H1 (cell line): Measurements from ENCODE around the gene PTBP3. TPM values are rescaled to one million over a fixed set of nuclear protein-coding genes. Genes with fewer than 3 reads are reported as not detected.

Experiments
- JUN ChIP-seq: IDR thresholded peaks from 2 replicates; pipeline ENCODE4 v1.6.1; 2011; ENCODE audit warnings: low read depth, mild to moderate bottlenecking, improper control_type of control experiment, low read length
- POLR2A ChIP-seq, 2 experiments: IDR thresholded peaks; 1 replicate in 1 of 2; 2 replicates in 1 of 2; pipeline ENCODE4 v1.6.1; 2011; ENCODE audit warnings: low read depth in 2 of 2, low read length in 2 of 2, mild to moderate bottlenecking in 2 of 2; ENCODE audit errors: control extremely low read depth in 1 of 2
- polyA plus RNA-seq, 7 experiments: library from polyadenylated mRNA; depleted of rRNA in 3 of 7; stranded (reverse) in 5 of 7; unstranded in 2 of 7; fragments of >200 nt in 5 of 7; fragments of 200-250 nt in 2 of 7; gene quantifications; 1 replicate in 5 of 7; 2 replicates in 1 of 7; 4 replicates in 1 of 7; pipeline versions ENCODE4 v1.2.1 to v1.2.3, GENCODE V29; 2011 to 2013; ENCODE audit warnings: missing spikeins in 2 of 7, mixed read lengths in 2 of 7
- total RNA-seq: library from RNA; stranded (reverse); fragmentation: NEBNext Ultra II Directional; extraction: Animal tissue kit (Norgen Biotek cat#: 25700); gene quantifications from 2 replicates; pipeline ENCODE4 v1.2.1, GENCODE V29; 2021

PTBP3 gene
- total and polyA plus RNA-seq, 2 of the 8 experiments (the other 6 are each of a cell fraction or from before 2014, with no cell fraction given) = 51.0 to 124 TPM

DNA sequence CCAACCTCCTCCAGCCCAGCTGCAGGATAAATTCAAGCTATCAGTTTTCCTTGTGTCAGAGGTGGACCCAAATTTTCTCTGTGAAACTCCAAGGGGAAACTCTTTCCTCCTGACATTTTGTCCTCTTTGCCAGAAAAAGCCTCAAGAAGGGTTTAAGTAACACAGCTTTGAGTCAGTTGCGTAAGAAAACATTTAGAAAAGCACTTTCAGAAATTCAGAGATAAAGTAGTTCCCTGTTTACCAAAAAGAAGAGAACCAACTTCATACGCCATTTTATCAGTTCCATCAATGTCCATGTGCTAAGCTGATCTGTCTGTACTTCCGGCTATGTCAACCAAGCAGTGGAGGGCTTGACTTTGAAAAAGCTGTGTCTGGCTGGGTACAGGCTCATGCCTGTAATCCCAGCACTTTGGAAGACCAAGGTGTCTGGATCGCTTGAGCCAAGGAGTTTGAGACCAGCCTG is 138.4 kb downstream of the PTBP3 start (continued):
- TF ChIP-seq JUN (no peak), POLR2A (IDR thresholded peaks at IDR 0.05; ENCODE audit: control extremely low read depth in 1 of 2, low read depth in 2 of 2, low read length in 2 of 2) (no peak)
